Sigmoid colon (tissue), 4 donors: ENCODE data around the gene CEP170B.

Experiments used
- CTCF ChIP-seq, 4 experiments: fragments of 450-650 bp in 3 of 4; fragments of 200-600 bp in 1 of 4; IDR thresholded peaks; one replicate each; pipeline ENCODE4 v1.5.1; 2016 to 2019; ENCODE audit warnings: antibody characterized with exemption in 4 of 4, mild to moderate bottlenecking in 3 of 4, moderate library complexity in 2 of 4
- EP300 ChIP-seq, 4 donors: sonication (generic); formaldehyde crosslinking; IDR thresholded peaks; one replicate each; pipeline ENCODE4 v1.6.1; 2017; ENCODE audit warnings: antibody characterized with exemption in 4 of 4
- POLR2A ChIP-seq, 2 donors: fragments of 450-650 bp; IDR thresholded peaks; one replicate each; pipeline ENCODE4 v1.6.1; 2016; ENCODE audit warnings: antibody characterized with exemption in 2 of 2, mild to moderate bottlenecking in 2 of 2, moderate library complexity in 2 of 2
- POLR2AphosphoS5 ChIP-seq, 4 donors: sonication (generic); formaldehyde crosslinking; IDR thresholded peaks; one replicate each; pipeline ENCODE4 v1.6.1; 2017; ENCODE audit warnings: antibody characterized with exemption in 4 of 4

GRCh38 chr14:104927432-104927816 is 62.4 kb downstream of the CEP170B start:
- no peak for TF ChIP-seq POLR2AphosphoS5 (IDR thresholded peaks at IDR 0.05)
- TF ChIP-seq CTCF (IDR thresholded peaks at IDR 0.05): no peak
- no peak for TF ChIP-seq POLR2A (IDR thresholded peaks at IDR 0.05)
- no peak for TF ChIP-seq EP300 (IDR thresholded peaks at IDR 0.05)
